IPS DF 6.9 (cell line): ENCODE data around the gene FBXL7.

Experiments used
- DNase-seq: peaks from one replicate; pipeline ENCODE4 v3.0.0-alpha.2; 2013; ENCODE audit warnings: low read depth, low spot score
- H3K27ac ChIP-seq: one replicate; pipeline ENCODE4 v1.5.1; 2013; ENCODE audit warnings: low read length, control low read depth
- H3K27me3 ChIP-seq: 2 replicates; pipeline ENCODE4 v1.6.1; 2013; ENCODE audit warnings: mild to moderate bottlenecking, low read length; ENCODE audit not compliant: control insufficient read depth, insufficient read depth
- H3K36me3 ChIP-seq: 2 replicates; pipeline ENCODE4 v1.6.1; 2013; ENCODE audit warnings: low read length; ENCODE audit not compliant: control insufficient read depth, insufficient read depth
- H3K4me1 ChIP-seq: 2 replicates; pipeline ENCODE4 v1.6.1; 2013; ENCODE audit warnings: low read length; ENCODE audit not compliant: control insufficient read depth, insufficient read depth
- H3K4me3 ChIP-seq: 2 replicates; pipeline ENCODE4 v1.5.1; 2013; ENCODE audit warnings: mild to moderate bottlenecking, low read length
- H3K9me3 ChIP-seq: 2 replicates; pipeline ENCODE4 v1.6.1; 2013; ENCODE audit warnings: low read length, inconsistent platforms; ENCODE audit not compliant: control insufficient read depth, insufficient read depth
- WGBS: extraction: QIAGEN DNeasy Blood & Tissue Kit; methylation state at CpG from one replicate; pipeline ENCODE4 v1.1.7; 2013; ENCODE audit warnings: mixed read lengths, missing lambda C conversion rate; ENCODE audit not compliant: insufficient read length, insufficient coverage; 5-methylcytosine and 5-hydroxymethylcytosine counted together

FBXL7 gene

GRCh38 chr5:15959370-15960164 lies 459.6 kb downstream of the FBXL7 start:
- Histone ChIP-seq H3K27ac (no peak overlapping the region), H3K4me1 (no peaks in the 10 kb centered on the region), H3K4me3 (no peak overlapping the region), H3K9me3 (no peaks in the 10 kb centered on the region), H3K27me3 (no peaks in the 10 kb centered on the region), H3K36me3 (no peaks in the 10 kb centered on the region)
- no CpG with 5 or more reads among the region's 7 CpGs for WGBS
- DNase-seq, result no peak

DNA sequence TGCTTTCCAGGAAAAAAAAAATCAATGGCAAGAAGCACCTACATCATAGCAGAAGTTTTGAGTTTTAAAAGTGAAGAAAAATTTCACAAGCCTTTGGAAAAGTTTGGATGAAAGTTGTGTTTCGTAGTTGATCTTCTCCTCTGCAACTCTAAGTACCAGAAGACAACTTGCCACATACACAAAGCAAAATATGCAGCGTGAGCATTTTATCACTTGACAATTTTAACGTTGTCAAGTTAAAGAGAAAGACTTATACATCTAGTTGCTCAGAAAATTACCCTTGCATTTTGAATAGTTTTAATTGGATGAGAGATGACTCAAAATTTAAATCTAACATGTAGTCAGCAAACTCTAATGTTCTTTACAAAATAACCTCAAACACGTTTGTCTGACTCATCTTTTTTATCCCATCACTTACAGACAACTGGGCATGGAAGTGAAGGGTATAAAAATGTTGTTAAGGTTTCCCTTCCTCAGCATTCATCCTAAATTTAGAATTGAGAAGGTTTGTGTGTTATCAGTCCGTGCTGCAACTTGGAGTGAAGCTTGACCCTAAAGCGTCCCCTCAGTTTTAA lies 466.2 kb downstream of the FBXL7 start:
- no CpG with 5 or more reads among the region's 6 CpGs for WGBS
- no peak overlapping the region for H3K4me3 ChIP-seq
- DNase-seq, result no peak

DNA sequence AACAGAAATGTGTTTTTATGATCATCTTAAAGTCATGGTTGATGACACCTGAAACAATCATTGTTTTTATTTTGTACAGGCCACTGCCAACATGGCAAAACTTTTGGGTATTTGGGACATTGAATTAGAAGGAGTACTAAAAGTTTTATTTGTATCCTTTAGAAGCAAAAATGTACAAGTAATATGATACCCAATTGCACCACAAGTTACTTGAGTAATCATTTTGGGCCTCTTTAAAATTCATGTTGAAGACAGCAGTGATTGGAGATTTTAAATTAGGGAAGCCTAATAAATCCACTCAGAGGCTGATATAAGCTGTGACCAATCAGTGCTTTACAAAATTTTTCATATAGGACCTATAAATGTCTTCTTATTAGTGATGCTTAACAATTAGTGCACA lies 466.7 kb downstream of the FBXL7 start:
- Histone ChIP-seq H3K27me3 (no peaks in the 10 kb centered on the region), H3K4me1 (no peaks in the 10 kb centered on the region), H3K36me3 (no peaks in the 10 kb centered on the region), H3K27ac (no peak overlapping the region), H3K9me3 (no peaks in the 10 kb centered on the region), H3K4me3 (no peak overlapping the region)
- no peak for DNase-seq

More for the DNA sequence above, 466.2 kb downstream of the FBXL7 start:
- Histone ChIP-seq H3K36me3 (no peaks in the 10 kb centered on the region), H3K27me3 (no peaks in the 10 kb centered on the region), H3K9me3 (no peaks in the 10 kb centered on the region), H3K27ac (no peak overlapping the region), H3K4me1 (no peaks in the 10 kb centered on the region)

DNA sequence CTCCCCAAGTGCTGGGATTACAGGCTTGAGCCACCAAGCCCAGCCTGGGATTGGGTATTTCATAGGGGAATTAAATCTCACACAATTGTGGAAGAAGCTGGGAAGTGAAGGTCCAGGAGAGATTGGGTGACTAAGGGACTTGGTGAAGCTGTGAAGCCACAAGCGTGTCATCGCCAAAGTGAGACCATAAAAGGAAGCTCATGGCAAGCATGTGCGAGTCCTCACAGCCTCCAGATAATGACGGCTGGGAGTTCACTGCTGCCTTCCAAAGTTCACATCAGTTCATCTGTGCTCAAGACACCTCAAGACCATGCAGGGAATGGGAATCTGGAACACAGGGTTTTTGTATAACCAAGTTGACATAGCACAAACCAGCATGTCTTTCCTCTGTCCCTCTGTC lies 469.0 kb downstream of the FBXL7 start:
- no peak for DNase-seq
- no CpG with 5 or more reads among the region's 4 CpGs for WGBS
- H3K27ac ChIP-seq, result no peak overlapping the region
- H3K36me3 ChIP-seq, result no peaks in the 10 kb centered on the region
- no peaks in the 10 kb centered on the region for H3K27me3 ChIP-seq
- H3K4me1 ChIP-seq, result no peaks in the 10 kb centered on the region
- H3K4me3 ChIP-seq, result no peak overlapping the region
- H3K9me3 ChIP-seq, result no peaks in the 10 kb centered on the region

- H3K4me1 ChIP-seq, result no peaks in the 10 kb centered on the region
- no CpG with 5 or more reads among the region's 4 CpGs for WGBS
- no peak for DNase-seq
- no peaks in the 10 kb centered on the region for H3K27me3 ChIP-seq
- H3K36me3 ChIP-seq, result no peaks in the 10 kb centered on the region
- H3K4me3 ChIP-seq, result no peak overlapping the region
- no peaks in the 10 kb centered on the region for H3K9me3 ChIP-seq
- no peak overlapping the region for H3K27ac ChIP-seq
Measured at GRCh38 chr5:15977851-15978250, 477.9 kb downstream of the FBXL7 start.

DNA sequence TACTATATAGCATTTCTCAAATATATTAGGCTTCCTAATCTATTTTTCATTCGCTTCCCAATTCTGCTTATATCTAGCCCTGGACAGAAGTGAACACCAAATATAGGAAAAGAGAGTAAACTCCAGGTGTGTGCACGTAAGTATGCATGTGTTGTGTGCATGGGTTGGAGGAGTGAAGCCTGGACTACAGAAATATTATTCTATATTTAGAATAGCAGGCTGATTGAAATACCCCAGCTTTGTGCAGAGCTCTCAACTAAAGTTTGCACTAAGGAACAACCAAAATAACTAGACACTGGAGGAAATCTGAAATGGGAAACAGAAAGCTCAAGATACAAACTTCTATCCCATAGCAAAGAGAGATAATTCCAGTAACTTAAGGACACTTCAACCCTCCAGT lies 480.9 kb downstream of the FBXL7 start:
- Histone ChIP-seq H3K27me3 (no peaks in the 10 kb centered on the region), H3K4me1 (no peaks in the 10 kb centered on the region), H3K4me3 (no peak overlapping the region), H3K9me3 (no peaks in the 10 kb centered on the region), H3K36me3 (no peaks in the 10 kb centered on the region), H3K27ac (no peak overlapping the region)
- no peak for DNase-seq
- WGBS, result no CpG with 5 or more reads among the region's 2 CpGs

DNA sequence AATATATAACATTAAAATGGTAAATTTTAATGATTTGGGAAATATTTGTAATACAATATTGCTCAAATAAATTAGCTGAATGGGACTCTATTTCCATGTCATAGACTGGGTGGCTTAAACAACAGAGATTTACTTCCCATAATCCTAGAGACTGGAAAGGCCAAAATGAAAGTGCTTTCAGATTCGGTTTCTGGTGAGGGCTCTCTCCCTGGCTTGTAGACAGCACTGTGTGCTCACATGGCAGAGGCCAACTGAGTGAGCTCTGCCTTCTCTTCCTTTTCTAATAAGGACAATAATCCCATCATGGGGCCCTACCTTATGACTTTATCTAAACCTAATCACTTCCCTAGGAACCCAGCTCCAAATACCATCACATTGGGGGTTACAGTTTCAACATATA lies 483.4 kb downstream of the FBXL7 start:
- Histone ChIP-seq H3K4me3 (no peak overlapping the region), H3K4me1 (no peaks in the 10 kb centered on the region), H3K27me3 (no peaks in the 10 kb centered on the region), H3K27ac (no peak overlapping the region), H3K36me3 (no peaks in the 10 kb centered on the region), H3K9me3 (no peaks in the 10 kb centered on the region)
- no CpG with 5 or more reads among the region's 1 CpG for WGBS
- DNase-seq, result no peak
